Liver (tissue), 9 donors: ENCODE data around the gene PLCB3. TPM values are rescaled to one million over a fixed set of nuclear protein-coding genes. Genes with fewer than 3 reads are reported as not detected.

Experiments used
- DNase-seq: peaks from one replicate; pipeline ENCODE4 v3.0.0-alpha.2; 2017; ENCODE audit warnings: low spot score
- H3K27ac ChIP-seq, 2 donors: one replicate each; pipeline ENCODE4 v1.7.0; 2013; ENCODE audit warnings: inconsistent platforms in 2 of 2, low read length in 2 of 2, control low read depth in 1 of 2, low read depth in 1 of 2, mild to moderate bottlenecking in 1 of 2
- H3K27me3 ChIP-seq, 4 donors: one replicate each; pipeline versions ENCODE4 v1.6.1 to v1.7.0; 2013; ENCODE audit warnings: low read length in 3 of 4, inconsistent platforms in 1 of 4, mild to moderate bottlenecking in 1 of 4, moderate library complexity in 1 of 4; ENCODE audit not compliant: control insufficient read depth in 4 of 4, insufficient read depth in 4 of 4
- H3K36me3 ChIP-seq, 4 donors: one replicate each; pipeline versions ENCODE4 v1.6.1 to v1.7.0; 2013; ENCODE audit warnings: low read length in 3 of 4, mild to moderate bottlenecking in 3 of 4, low read depth in 1 of 4, moderate library complexity in 1 of 4; ENCODE audit not compliant: control insufficient read depth in 4 of 4, insufficient read depth in 3 of 4
- H3K4me1 ChIP-seq, 4 donors: one replicate each; pipeline versions ENCODE4 v1.6.1 to v1.7.0; 2013; ENCODE audit warnings: low read length in 3 of 4, mild to moderate bottlenecking in 3 of 4, moderate library complexity in 1 of 4; ENCODE audit not compliant: control insufficient read depth in 4 of 4, insufficient read depth in 4 of 4
- H3K4me3 ChIP-seq, 3 donors: one replicate each; pipeline versions ENCODE4 v1.6.1 to v1.7.0; 2013; ENCODE audit warnings: low read length in 3 of 3, control low read depth in 1 of 3, low read depth in 1 of 3, mild to moderate bottlenecking in 1 of 3
- H3K9ac ChIP-seq, 2 donors: one replicate each; pipeline ENCODE4 v1.7.0; 2013; ENCODE audit warnings: low read length in 2 of 2, mild to moderate bottlenecking in 2 of 2, moderate library complexity in 2 of 2, control low read depth in 1 of 2, low read depth in 1 of 2
- H3K9me3 ChIP-seq, 4 donors: one replicate each; pipeline versions ENCODE4 v1.6.1 to v1.7.0; 2013; ENCODE audit warnings: low read length in 3 of 4; ENCODE audit not compliant: control insufficient read depth in 4 of 4
- ATF3 ChIP-seq: IDR thresholded peaks from 2 replicates; pipeline ENCODE4 v1.6.1; 2016; ENCODE audit warnings: antibody characterized with exemption
- CTCF ChIP-seq: fragments of 150-350 bp; IDR thresholded peaks from 2 replicates; pipeline ENCODE4 v1.5.1; 2017; ENCODE audit warnings: improper control_type of control experiment, low read depth, low read length; ENCODE audit not compliant: missing input control
- FOXA1 ChIP-seq: IDR thresholded peaks from 2 replicates; pipeline ENCODE4 v1.6.1; 2016; ENCODE audit warnings: antibody characterized with exemption
- FOXA2 ChIP-seq: IDR thresholded peaks from 2 replicates; pipeline ENCODE4 v1.6.1; 2016; ENCODE audit warnings: antibody characterized with exemption
- GABPA ChIP-seq, 2 donors: IDR thresholded peaks in 1 of 2; conservative IDR thresholded peaks in 1 of 2; 2 replicates each; pipeline ENCODE4 v1.6.1; 2016; ENCODE audit warnings: antibody characterized with exemption in 2 of 2, mild to moderate bottlenecking in 1 of 2, moderate library complexity in 1 of 2
- HNF4A ChIP-seq, 2 donors: conservative IDR thresholded peaks; 2 replicates each; pipeline ENCODE4 v1.6.1; 2016; ENCODE audit warnings: antibody characterized with exemption in 2 of 2, mild to moderate bottlenecking in 2 of 2
- HNF4G ChIP-seq: IDR thresholded peaks from 2 replicates; pipeline ENCODE4 v1.6.1; 2016; ENCODE audit warnings: antibody characterized with exemption
- JUND ChIP-seq, 2 donors: IDR thresholded peaks; 2 replicates each; pipeline ENCODE4 v1.6.1; 2016; ENCODE audit warnings: antibody characterized with exemption in 2 of 2
- NR2F2 ChIP-seq: IDR thresholded peaks from 2 replicates; pipeline ENCODE4 v1.6.1; 2016; ENCODE audit warnings: antibody characterized with exemption
- RAD21 ChIP-seq, 2 donors: IDR thresholded peaks; 2 replicates each; pipeline ENCODE4 v1.6.1; 2016; ENCODE audit warnings: antibody characterized with exemption in 2 of 2, mild to moderate bottlenecking in 2 of 2
- REST ChIP-seq: IDR thresholded peaks from 2 replicates; pipeline ENCODE4 v1.6.1; 2016; ENCODE audit warnings: antibody characterized with exemption, mild to moderate bottlenecking
- RXRA ChIP-seq, 2 donors: IDR thresholded peaks; 2 replicates each; pipeline ENCODE4 v1.6.1; 2017 to 2018; ENCODE audit warnings: antibody characterized with exemption in 2 of 2, mild to moderate bottlenecking in 1 of 2
- SP1 ChIP-seq: IDR thresholded peaks from 2 replicates; pipeline ENCODE4 v1.6.1; 2018; ENCODE audit warnings: antibody characterized with exemption, mild to moderate bottlenecking
- TAF1 ChIP-seq: conservative IDR thresholded peaks from 2 replicates; pipeline ENCODE4 v1.6.1; 2016; ENCODE audit warnings: antibody characterized with exemption, mild to moderate bottlenecking
- ZBTB33 ChIP-seq: IDR thresholded peaks from 2 replicates; pipeline ENCODE4 v1.6.1; 2016; ENCODE audit warnings: antibody characterized with exemption
- WGBS: extraction: QIAGEN DNeasy Blood & Tissue Kit; methylation state at CpG from one replicate; pipeline ENCODE4 v1.1.7; 2013; 5-methylcytosine and 5-hydroxymethylcytosine counted together
- polyA plus RNA-seq, 2 donors: library from polyadenylated mRNA; stranded (reverse) in 1 of 2; unstranded in 1 of 2; fragments of 200-250 nt in 1 of 2; fragments of >200 nt in 1 of 2; fragmentation: Nextera tagmentation in 1 of 2; extraction: Ambion mirVana in 1 of 2; gene quantifications; one replicate each; pipeline versions ENCODE4 v1.2.1 to v1.2.3, GENCODE V29; 2013 to 2015
- total RNA-seq, 2 donors: library from RNA; depleted of rRNA; stranded (reverse); fragments of >200 nt; gene quantifications; one replicate each; pipeline ENCODE4 v1.2.3, GENCODE V29; 2014
- donor health status: healthy.
- donor health status: healthy.
- donor health status: healthy.
- donor health status: healthy.
- donor health status: healthy.

Gene PLCB3
- total and polyA plus RNA-seq, 4 donors: 0.79 to 8.5 (median 5.4) TPM

- H3K4me1 ChIP-seq: peaks cover 2 to 35% (median 23%) of the 10 kb centered on the region in 4 donors
- 24% methylated on average over 40 of the region's 40 CpGs for WGBS
- peak overlapping the region in 1 of 2 donors; percentile 61 for H3K9ac ChIP-seq
- peaks cover 0 to 4% (median 0%) of the 10 kb centered on the region in 4 donors for H3K36me3 ChIP-seq
- DNase-seq: no peak
- peak overlapping the region in 1 of 2 donors; percentile 99 for H3K27ac ChIP-seq
- no peak for TF ChIP-seq SP1
- TF ChIP-seq RXRA (IDR thresholded peaks at IDR 0.05): peak; percentile 12 to 28
- no peak for TF ChIP-seq NR2F2
- H3K9me3 ChIP-seq: no peaks in the 10 kb centered on the region
- peak overlapping the region; percentile 45 to 87 (median 69) for H3K4me3 ChIP-seq
- H3K27me3 ChIP-seq: peaks cover 0 to 4% (median 0%) of the 10 kb centered on the region in 4 donors
Observed at GRCh38 chr11:64285885-64286800, 34.8 kb downstream of the PLCB3 start.

DNA sequence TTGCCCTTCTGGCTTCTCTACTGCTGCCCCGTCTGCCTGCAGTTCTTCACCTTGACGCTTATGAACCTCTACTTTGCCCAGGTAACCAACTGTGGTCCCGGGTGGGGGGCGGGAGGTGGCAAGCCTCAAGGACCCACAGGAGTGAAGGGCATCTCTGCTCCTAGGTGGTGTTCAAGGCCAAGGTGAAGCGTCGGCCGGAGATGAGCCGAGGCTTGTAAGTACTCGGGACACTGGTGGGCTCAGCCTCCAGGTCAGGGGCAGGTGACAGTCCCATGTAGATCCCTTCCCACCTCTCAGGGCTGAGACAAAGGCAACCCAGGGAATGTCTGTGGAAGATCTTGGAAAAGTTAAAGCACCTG, 35.5 kb downstream of the PLCB3 start:
- Histone ChIP-seq H3K36me3 (peaks cover 0 to 4% (median 0%) of the 10 kb centered on the region in 4 donors), H3K4me1 (peaks cover 8 to 41% (median 23%) of the 10 kb centered on the region in 4 donors), H3K9me3 (no peaks in the 10 kb centered on the region), H3K27me3 (peaks cover 0 to 4% (median 0%) of the 10 kb centered on the region in 4 donors), H3K27ac (no peak overlapping the region), H3K4me3 (no peak overlapping the region), H3K9ac (no peak overlapping the region)
- TF ChIP-seq JUND (IDR thresholded peaks at IDR 0.05): no peak
- TF ChIP-seq HNF4G: no peak
- no peak for TF ChIP-seq REST
- TF ChIP-seq HNF4A (conservative IDR thresholded peaks at IDR 0.05): no peak
- no peak for TF ChIP-seq CTCF
- no peak for TF ChIP-seq FOXA1
- no peak for DNase-seq
- 94% methylated on average over 9 of the region's 9 CpGs for WGBS

DNA sequence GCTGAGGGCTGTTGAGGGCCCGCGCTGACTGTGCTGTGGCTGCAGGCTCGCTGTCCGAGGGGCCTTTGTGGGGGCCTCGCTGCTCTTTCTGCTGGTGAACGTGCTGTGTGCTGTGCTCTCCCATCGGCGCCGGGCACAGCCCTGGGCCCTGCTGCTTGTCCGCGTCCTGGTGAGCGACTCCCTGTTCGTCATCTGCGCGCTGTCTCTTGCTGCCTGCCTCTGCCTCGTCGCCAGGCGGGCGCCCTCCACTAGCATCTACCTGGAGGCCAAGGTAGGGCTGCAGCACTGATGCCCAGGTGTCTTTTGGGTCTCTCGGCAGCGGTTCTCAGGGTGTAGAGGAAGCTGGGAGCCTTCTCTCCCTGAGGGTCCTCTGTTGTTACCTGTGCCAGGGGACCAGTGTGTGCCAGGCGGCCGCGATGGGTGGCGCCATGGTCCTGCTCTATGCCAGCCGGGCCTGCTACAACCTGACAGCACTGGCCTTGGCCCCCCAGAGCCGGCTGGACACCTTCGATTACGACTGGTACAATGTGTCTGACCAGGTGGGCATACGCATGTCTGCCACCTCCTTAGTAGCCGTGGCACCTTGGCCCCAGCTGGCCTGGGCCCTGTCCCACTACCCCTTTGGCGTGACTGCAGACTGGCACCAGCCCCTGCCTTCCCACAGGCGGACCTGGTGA, 36.5 kb downstream of the PLCB3 start:
- Histone ChIP-seq H3K27me3 (peaks cover 0 to 4% (median under 1%) of the 10 kb centered on the region in 4 donors), H3K9me3 (no peaks in the 10 kb centered on the region), H3K4me1 (peaks cover 14 to 51% (median 25%) of the 10 kb centered on the region in 4 donors), H3K27ac (no peak overlapping the region), H3K4me3 (no peak overlapping the region), H3K9ac (no peak overlapping the region), H3K36me3 (no peaks in the 10 kb centered on the region)
- no peak for DNase-seq
- WGBS: 96% methylated on average over 33 of the region's 33 CpGs
- TF ChIP-seq FOXA1: no peak
- no peak for TF ChIP-seq TAF1
- TF ChIP-seq RAD21 (IDR thresholded peaks at IDR 0.05): no peak
- TF ChIP-seq CTCF: no peak
- no peak for TF ChIP-seq SP1
- TF ChIP-seq HNF4A (conservative IDR thresholded peaks at IDR 0.05): no peak
- no peak for TF ChIP-seq ZBTB33
- TF ChIP-seq JUND (IDR thresholded peaks at IDR 0.05): no peak
- no peak for TF ChIP-seq GABPA (IDR thresholded peaks at IDR 0.05 in 1 of 2, conservative IDR thresholded peaks at IDR 0.05 in 1 of 2)
- no peak for TF ChIP-seq FOXA2
- TF ChIP-seq ATF3: no peak
- no peak for TF ChIP-seq NR2F2
